NT2/D1 (cell line): Measurements from ENCODE around the gene MBOAT2.

ENCODE experiments used
- SUZ12 ChIP-seq: IDR thresholded peaks from 2 replicates; pipeline ENCODE4 v1.6.1; 2011; ENCODE audit not compliant: insufficient read length, insufficient read depth; ENCODE audit errors: extremely low read depth
- ZNF274 ChIP-seq: IDR thresholded peaks from 2 replicates; pipeline ENCODE4 v1.6.1; 2011; ENCODE audit warnings: mild to moderate bottlenecking, low read depth, low read length

DNA sequence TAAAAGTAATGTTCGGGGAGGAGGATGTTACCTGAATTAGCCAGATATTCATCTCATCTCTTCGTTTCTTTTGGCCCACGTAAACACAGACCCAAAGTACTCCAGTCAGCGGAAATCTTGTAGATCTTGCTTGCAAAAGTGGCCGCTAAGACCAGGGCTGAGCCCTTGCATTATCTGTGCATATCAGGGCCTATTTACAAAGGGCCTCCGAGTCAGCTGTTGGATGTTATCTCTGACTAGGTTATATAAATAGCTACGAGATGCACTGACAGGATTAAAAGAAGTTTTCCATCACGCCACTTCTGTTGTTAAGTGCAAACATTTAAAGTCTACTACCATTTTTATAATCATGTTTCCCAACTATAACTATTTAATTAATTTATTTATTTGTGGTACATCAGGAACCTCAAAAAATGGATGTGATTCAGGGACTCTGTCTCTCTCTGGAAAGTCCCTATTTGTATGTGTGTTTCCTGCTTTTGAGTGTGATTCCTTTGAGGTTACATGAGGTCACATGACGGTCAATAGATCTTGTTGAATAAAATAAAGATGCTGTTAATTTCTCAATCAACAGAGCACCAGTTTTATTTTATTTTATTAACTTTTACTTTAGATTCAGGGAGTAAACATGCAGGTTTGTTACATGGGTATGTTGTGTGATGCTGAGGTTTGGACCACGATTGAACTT, 46.8 kb upstream of the MBOAT2 start:
- TF ChIP-seq ZNF274 = no peak
- no peak for TF ChIP-seq SUZ12
